ENCODE data around the gene KDELR3.

The KDELR3 gene

GRCh38 chr22:38460426-38460840, 7.5 kb upstream of the KDELR3 start (continued):
- TF ChIP-seq HIC1 (tag by site-specific recombination; IDR thresholded peaks at IDR 0.05) (peak; percentile 56), KLF16 (tag by site-specific recombination; IDR thresholded peaks at IDR 0.05) (no peak), ZFP69B (tag by site-specific recombination; IDR thresholded peaks at IDR 0.05) (0 out of 2 replicates have a peak, but pooled peaks have one; percentile 13), ZNF843 (tag by site-specific recombination; IDR thresholded peaks at IDR 0.05) (no peak), FEZF1 (tag by site-specific recombination; IDR thresholded peaks at IDR 0.05) (peak; percentile 12; the same call in 1 of the 2 replicates), ZNF768 (tag by site-specific recombination; IDR thresholded peaks at IDR 0.05) (no peak), ZNF621 (tag by site-specific recombination; IDR thresholded peaks at IDR 0.05) (no peak), ZNF585B (tag by site-specific recombination; IDR thresholded peaks at IDR 0.05) (no peak), ZNF2 (tag by site-specific recombination; IDR thresholded peaks at IDR 0.05) (peak; percentile 49; the same call in 1 of the 2 replicates), ZNF16 (tag by site-specific recombination; IDR thresholded peaks at IDR 0.05; ENCODE audit: low read depth) (no peak), SP7 (tag by site-specific recombination; IDR thresholded peaks at IDR 0.05) (no peak), KLF1 (tag by site-specific recombination; IDR thresholded peaks at IDR 0.05) (no peak), TRIM28 (IDR thresholded peaks at IDR 0.05; ENCODE audit: borderline replicate concordance, low read length) (no peak), ZNF645 (tag by site-specific recombination; IDR thresholded peaks at IDR 0.05) (no peak), ZNF580 (tag by site-specific recombination; IDR thresholded peaks at IDR 0.05) (no peak)
- TF ChIP-seq, protein P1, sequence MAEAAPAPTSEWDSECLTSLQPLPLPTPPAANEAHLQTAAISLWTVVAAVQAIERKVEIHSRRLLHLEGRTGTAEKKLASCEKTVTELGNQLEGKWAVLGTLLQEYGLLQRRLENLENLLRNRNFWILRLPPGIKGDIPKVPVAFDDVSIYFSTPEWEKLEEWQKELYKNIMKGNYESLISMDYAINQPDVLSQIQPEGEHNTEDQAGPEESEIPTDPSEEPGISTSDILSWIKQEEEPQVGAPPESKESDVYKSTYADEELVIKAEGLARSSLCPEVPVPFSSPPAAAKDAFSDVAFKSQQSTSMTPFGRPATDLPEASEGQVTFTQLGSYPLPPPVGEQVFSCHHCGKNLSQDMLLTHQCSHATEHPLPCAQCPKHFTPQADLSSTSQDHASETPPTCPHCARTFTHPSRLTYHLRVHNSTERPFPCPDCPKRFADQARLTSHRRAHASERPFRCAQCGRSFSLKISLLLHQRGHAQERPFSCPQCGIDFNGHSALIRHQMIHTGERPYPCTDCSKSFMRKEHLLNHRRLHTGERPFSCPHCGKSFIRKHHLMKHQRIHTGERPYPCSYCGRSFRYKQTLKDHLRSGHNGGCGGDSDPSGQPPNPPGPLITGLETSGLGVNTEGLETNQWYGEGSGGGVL (tag by site-specific recombination; IDR thresholded peaks at IDR 0.05), result no peak; the same call in 1 of the 2 replicates
- TF ChIP-seq, protein P2, sequence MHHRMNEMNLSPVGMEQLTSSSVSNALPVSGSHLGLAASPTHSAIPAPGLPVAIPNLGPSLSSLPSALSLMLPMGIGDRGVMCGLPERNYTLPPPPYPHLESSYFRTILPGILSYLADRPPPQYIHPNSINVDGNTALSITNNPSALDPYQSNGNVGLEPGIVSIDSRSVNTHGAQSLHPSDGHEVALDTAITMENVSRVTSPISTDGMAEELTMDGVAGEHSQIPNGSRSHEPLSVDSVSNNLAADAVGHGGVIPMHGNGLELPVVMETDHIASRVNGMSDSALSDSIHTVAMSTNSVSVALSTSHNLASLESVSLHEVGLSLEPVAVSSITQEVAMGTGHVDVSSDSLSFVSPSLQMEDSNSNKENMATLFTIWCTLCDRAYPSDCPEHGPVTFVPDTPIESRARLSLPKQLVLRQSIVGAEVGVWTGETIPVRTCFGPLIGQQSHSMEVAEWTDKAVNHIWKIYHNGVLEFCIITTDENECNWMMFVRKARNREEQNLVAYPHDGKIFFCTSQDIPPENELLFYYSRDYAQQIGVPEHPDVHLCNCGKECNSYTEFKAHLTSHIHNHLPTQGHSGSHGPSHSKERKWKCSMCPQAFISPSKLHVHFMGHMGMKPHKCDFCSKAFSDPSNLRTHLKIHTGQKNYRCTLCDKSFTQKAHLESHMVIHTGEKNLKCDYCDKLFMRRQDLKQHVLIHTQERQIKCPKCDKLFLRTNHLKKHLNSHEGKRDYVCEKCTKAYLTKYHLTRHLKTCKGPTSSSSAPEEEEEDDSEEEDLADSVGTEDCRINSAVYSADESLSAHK (tag by site-specific recombination; IDR thresholded peaks at IDR 0.05), result no peak
- TF ChIP-seq, protein P3, sequence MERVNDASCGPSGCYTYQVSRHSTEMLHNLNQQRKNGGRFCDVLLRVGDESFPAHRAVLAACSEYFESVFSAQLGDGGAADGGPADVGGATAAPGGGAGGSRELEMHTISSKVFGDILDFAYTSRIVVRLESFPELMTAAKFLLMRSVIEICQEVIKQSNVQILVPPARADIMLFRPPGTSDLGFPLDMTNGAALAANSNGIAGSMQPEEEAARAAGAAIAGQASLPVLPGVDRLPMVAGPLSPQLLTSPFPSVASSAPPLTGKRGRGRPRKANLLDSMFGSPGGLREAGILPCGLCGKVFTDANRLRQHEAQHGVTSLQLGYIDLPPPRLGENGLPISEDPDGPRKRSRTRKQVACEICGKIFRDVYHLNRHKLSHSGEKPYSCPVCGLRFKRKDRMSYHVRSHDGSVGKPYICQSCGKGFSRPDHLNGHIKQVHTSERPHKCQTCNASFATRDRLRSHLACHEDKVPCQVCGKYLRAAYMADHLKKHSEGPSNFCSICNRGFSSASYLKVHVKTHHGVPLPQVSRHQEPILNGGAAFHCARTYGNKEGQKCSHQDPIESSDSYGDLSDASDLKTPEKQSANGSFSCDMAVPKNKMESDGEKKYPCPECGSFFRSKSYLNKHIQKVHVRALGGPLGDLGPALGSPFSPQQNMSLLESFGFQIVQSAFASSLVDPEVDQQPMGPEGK (tag by site-specific recombination; IDR thresholded peaks at IDR 0.05), result peak; percentile 86
- TF ChIP-seq, protein P4, sequence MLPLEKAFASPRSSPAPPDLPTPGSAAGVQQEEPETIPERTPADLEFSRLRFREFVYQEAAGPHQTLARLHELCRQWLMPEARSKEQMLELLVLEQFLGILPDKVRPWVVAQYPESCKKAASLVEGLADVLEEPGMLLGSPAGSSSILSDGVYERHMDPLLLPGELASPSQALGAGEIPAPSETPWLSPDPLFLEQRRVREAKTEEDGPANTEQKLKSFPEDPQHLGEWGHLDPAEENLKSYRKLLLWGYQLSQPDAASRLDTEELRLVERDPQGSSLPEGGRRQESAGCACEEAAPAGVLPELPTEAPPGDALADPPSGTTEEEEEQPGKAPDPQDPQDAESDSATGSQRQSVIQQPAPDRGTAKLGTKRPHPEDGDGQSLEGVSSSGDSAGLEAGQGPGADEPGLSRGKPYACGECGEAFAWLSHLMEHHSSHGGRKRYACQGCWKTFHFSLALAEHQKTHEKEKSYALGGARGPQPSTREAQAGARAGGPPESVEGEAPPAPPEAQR (tag by site-specific recombination; IDR thresholded peaks at IDR 0.05), result no peak
- TF ChIP-seq, protein P5, sequence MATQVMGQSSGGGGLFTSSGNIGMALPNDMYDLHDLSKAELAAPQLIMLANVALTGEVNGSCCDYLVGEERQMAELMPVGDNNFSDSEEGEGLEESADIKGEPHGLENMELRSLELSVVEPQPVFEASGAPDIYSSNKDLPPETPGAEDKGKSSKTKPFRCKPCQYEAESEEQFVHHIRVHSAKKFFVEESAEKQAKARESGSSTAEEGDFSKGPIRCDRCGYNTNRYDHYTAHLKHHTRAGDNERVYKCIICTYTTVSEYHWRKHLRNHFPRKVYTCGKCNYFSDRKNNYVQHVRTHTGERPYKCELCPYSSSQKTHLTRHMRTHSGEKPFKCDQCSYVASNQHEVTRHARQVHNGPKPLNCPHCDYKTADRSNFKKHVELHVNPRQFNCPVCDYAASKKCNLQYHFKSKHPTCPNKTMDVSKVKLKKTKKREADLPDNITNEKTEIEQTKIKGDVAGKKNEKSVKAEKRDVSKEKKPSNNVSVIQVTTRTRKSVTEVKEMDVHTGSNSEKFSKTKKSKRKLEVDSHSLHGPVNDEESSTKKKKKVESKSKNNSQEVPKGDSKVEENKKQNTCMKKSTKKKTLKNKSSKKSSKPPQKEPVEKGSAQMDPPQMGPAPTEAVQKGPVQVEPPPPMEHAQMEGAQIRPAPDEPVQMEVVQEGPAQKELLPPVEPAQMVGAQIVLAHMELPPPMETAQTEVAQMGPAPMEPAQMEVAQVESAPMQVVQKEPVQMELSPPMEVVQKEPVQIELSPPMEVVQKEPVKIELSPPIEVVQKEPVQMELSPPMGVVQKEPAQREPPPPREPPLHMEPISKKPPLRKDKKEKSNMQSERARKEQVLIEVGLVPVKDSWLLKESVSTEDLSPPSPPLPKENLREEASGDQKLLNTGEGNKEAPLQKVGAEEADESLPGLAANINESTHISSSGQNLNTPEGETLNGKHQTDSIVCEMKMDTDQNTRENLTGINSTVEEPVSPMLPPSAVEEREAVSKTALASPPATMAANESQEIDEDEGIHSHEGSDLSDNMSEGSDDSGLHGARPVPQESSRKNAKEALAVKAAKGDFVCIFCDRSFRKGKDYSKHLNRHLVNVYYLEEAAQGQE (tag by site-specific recombination; IDR thresholded peaks at IDR 0.05), result no peak
- TF ChIP-seq, protein P6, sequence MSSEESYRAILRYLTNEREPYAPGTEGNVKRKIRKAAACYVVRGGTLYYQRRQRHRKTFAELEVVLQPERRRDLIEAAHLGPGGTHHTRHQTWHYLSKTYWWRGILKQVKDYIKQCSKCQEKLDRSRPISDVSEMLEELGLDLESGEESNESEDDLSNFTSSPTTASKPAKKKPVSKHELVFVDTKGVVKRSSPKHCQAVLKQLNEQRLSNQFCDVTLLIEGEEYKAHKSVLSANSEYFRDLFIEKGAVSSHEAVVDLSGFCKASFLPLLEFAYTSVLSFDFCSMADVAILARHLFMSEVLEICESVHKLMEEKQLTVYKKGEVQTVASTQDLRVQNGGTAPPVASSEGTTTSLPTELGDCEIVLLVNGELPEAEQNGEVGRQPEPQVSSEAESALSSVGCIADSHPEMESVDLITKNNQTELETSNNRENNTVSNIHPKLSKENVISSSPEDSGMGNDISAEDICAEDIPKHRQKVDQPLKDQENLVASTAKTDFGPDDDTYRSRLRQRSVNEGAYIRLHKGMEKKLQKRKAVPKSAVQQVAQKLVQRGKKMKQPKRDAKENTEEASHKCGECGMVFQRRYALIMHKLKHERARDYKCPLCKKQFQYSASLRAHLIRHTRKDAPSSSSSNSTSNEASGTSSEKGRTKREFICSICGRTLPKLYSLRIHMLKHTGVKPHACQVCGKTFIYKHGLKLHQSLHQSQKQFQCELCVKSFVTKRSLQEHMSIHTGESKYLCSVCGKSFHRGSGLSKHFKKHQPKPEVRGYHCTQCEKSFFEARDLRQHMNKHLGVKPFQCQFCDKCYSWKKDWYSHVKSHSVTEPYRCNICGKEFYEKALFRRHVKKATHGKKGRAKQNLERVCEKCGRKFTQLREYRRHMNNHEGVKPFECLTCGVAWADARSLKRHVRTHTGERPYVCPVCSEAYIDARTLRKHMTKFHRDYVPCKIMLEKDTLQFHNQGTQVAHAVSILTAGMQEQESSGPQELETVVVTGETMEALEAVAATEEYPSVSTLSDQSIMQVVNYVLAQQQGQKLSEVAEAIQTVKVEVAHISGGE (tag by site-specific recombination; conservative IDR thresholded peaks at IDR 0.05; ENCODE audit: low read depth), result no peak

Measured in HEK293 (cell line).